ENCODE data around the gene ATG2A.

ATG2A gene

DNA sequence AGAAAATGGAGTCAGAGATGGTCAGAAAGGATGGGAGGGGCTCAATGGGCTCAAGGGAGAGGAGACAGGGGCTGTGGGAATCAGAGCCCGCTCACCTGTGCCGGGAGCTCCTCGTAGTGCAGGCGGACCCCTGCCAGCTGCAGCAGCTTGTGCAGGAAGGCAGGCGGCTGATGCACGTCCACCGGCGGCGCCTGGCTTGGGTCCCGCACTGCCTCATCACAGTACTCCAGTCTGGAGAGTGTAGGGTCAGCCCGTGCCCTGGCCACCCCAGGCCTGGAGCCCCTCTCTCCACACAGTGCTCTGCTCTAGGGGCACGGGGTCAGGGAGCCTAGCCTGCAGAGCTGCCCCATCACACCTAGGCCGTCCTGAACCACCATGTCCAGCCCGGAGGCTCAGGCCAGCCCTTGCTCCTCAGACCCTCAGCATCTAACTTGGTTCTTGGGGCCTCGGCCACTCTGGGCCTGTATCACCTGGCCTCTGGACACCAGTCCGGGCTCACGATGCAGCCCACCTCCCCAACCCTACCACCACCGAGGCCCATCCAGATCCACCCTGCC lies 3.8 kb downstream of the ATG2A start:
- DNase-seq (ENCODE audit: extremely low read depth, low read depth) = no peak
- no peak overlapping the region for H3K4me3 ChIP-seq (replicated peaks; ENCODE audit: low read depth, low read length)
- TF ChIP-seq CTCF (IDR thresholded peaks at IDR 0.05; ENCODE audit: low read depth, low read length, missing control alignments) = no peak

GRCh38 chr11:64911689-64912088 lies 5.3 kb downstream of the ATG2A start:
- TF ChIP-seq CTCF (IDR thresholded peaks at IDR 0.05; ENCODE audit: low read depth, low read length, missing control alignments) = no peak
- DNase-seq (ENCODE audit: extremely low read depth, low read depth) = no peak
- H3K4me3 ChIP-seq (replicated peaks; ENCODE audit: low read depth, low read length) = no peak overlapping the region

DNA sequence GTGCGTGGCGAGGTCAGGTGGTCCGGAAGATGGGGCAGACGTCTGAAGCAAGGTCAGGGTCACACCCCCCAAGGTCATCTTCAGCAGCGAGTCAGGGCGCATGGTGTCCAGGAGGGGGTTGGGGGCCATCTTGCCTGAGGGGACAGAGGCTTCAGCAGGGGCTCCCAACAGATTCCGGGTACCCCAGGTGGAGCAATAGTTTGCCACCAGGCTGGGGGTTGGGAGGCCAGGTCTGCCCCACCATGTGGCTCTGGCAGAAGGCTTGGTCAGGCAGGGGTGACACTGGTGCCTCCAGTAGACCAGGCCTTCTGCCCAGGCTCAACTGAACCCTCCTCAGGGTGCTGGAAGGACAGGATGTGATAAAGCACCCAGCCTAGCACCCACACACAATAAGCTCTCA lies 5.9 kb downstream of the ATG2A start:
- TF ChIP-seq CTCF (IDR thresholded peaks at IDR 0.05; ENCODE audit: low read depth, low read length, missing control alignments) = no peak
- no peak overlapping the region for H3K4me3 ChIP-seq (replicated peaks; ENCODE audit: low read depth, low read length)
- DNase-seq (ENCODE audit: extremely low read depth, low read depth) = no peak

- no peak overlapping the region for H3K4me3 ChIP-seq (replicated peaks; ENCODE audit: low read depth, low read length)
- no peak for TF ChIP-seq CTCF (IDR thresholded peaks at IDR 0.05; ENCODE audit: low read depth, low read length, missing control alignments)
- DNase-seq (ENCODE audit: extremely low read depth, low read depth) = no peak
Measured at GRCh38 chr11:64910451-64911093, 6.4 kb downstream of the ATG2A start.

DNA sequence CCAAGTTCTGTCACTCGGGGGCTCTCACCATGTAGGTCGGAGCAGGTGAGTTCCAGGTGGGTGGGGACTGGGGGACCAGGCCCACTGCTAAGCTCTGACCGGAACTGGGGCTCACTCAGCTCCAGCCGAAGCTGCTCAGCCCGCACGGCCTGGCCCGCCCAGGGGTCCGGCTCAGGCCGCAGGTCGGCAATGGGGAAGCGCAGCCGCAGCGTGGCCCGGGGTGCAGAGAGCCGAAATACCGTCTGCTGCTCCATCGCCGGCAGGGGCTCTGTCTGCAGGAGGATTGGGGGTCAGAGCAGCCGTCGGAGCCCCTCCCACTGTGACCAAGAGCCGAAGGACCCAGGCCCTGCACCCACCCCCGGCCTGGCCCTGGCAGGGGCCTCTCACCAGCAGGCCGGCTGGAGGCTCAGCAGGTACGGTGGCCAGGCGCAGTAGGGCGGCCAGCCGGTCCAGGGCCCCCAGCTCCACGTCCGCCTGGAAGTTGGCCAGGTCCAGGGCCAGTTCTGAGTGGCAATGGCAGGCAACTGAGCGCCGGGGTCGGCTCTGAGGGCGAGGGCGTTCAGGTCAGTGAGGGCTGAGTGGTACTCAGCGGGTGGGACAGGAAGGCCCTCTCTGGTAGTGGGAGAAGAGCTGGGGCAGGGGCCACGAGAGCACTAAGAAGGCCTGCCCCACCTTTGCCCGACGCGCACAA lies 7.2 kb downstream of the ATG2A start:
- H3K4me3 ChIP-seq (replicated peaks; ENCODE audit: low read depth, low read length) = no peak overlapping the region
- TF ChIP-seq CTCF (IDR thresholded peaks at IDR 0.05; ENCODE audit: low read depth, low read length, missing control alignments) = no peak
- DNase-seq (ENCODE audit: extremely low read depth, low read depth) = no peak

DNA sequence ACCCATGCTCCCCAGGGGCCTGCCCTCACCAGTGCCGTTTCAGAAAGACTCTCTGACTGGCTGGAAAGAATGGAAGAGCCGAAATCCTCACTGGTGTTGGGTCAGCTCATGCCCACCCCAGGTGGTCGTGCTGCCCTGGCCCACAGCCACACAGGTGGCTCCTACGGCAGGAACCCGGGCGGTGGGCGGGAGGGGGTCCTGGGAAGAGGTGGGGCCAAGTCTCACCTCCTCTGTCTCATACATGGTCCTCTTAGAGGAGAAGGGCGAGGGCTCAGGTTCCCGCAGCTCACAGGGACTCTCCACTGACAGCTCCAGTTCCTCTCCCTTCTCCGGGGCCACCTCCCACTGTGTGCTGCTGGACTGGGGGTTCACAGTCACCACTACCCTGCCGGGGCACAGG lies 8.2 kb downstream of the ATG2A start:
- TF ChIP-seq CTCF (IDR thresholded peaks at IDR 0.05; ENCODE audit: low read depth, low read length, missing control alignments) = no peak

More for the DNA sequence above, 8.2 kb downstream of the ATG2A start:
- H3K4me3 ChIP-seq (replicated peaks; ENCODE audit: low read depth, low read length) = no peak overlapping the region
- no peak for DNase-seq (ENCODE audit: extremely low read depth, low read depth)

Data from HFF-Myc (cell line).